Stimulated activated CD8-positive, alpha-beta memory T cell treated with anti-CD3 and anti-CD28 coated beads, Interleukin-2, amount 100 ng/mL, for 48 hours (primary cell): ENCODE data around the gene COX15.
"Not testable (repeated sequence)": the region's sequence is repeated elsewhere in the genome, so short reads cannot be mapped to it uniquely, and the experiment has no call there.

Experiments
- DNase-seq, 2 donors: peaks; one replicate each; pipeline ENCODE4 v3.0.0-alpha.2; 2020; ENCODE audit warnings: low read depth in 2 of 2

The COX15 gene

DNA sequence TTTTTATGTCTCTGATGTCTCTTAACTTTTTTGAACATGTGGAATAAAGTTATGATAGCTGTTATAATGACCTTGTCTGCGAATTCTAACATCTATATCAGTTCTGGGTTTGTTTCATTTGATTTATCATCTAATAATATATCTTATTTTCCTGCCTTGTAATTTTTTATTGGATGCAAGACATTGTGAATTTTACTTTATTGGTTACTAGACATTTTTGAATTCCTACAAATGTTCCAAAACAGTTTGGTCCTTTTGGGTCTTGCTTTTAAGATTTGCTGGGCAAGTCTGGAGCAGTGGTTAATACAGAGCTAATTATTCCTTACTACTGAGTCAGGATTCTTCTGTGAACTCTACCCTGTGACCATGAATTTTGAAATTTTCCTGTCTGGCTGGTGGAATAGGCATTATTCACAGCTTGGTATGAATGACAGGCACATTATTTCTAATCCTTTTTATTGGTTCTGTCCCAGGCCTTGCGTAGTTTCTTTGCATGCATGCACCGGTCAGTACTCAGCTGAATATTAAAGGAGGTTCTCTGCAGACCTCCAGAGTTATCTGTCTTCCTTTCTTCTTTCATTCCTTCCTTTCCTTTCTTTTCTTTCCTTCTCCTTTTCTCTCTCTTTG is 9.1 kb upstream of the COX15 start:
- no peak for DNase-seq

DNA sequence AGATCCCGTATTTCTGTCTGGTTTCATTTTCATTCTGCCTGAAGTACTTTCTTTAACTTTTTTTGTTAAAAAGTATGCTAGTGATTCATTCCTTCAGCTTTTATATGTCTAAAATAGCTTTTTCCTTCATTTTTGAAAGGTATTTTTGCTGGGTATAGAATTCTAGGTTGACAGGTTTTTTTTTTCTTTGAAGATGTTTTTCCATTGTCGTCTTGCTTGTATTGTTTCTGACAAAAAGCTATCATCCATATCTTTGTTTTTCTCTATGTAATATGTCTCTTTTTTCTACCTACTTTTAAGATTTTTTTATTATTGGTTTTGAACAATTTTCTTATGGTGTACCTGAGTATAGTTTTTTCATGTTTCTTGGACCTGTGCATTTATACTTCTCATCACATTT is 8.3 kb upstream of the COX15 start:
- DNase-seq: no peak

DNA sequence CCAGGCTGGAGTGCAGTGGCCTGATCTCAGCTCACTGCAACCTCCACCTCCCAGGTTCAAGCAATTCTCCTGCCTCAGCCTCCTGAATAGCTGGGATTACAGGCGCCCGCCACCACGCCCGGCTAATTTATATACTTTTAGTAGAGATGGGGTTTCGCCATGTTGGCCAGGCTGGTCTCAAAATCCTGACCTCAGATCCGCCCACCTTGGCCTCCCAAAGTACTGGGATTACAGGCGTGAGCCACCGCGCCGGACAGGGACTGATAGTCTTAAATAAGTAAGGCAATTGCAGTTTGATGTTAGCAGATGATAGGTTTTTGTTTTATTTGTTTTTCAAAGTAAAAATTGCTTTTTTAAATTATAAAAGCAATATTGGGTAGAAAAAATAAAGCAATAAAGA is 2.2 kb upstream of the COX15 start:
- DNase-seq: not testable (repeated sequence)

DNA sequence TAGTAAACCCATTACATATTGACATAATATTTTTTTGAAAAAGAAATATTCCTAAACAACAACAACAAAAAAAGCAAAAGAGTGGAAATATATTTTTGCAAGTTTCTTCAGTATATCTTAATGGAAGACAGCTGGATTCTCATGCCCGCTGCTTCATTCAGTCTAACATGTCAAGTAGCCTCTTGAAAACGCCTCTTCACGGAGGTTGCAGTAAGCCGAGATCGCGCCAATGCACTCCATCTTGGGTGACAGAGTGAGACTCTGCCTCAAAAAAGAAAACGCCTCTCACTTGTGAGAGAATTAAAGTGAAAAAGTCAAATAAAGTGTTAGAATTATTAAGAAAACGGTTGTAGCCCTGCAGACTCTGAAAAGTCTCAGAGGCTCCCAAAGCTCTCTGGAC is 1.4 kb upstream of the COX15 start:
- no peak for DNase-seq

DNA sequence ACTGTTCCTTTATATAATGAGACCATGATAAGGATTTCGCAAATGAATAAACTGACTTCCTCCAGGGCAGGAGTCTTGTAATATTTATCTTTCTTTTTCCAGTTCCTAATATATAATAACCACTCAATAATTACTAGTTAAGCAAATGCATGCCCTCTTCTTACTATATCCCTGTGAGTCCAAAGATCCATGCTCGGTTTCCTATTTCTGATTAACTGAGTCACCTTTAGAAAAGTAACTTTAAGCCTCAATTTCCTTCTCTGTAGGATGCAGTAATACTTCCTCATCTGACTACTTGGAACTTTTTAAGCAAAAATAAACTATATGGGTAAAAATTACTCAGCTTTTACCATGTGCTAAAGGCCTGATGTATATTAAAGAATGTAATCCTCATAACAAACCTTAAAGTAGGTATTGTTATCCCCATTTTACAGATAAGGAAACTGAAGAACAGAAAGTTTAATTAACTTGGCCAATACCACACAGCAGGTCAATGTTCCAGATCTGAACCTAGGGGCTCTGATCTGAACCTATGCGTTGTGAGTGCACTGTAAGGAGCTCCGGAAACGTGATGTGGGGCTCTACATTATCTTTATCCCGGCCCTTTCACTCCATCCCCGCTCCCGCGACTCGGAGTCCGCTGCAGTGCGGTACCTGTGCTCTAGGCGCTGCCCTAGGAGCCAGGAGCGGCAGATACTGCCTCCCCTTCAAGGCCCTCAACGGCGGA is 458 bp downstream of the COX15 start:
- DNase-seq: no peak

DNA sequence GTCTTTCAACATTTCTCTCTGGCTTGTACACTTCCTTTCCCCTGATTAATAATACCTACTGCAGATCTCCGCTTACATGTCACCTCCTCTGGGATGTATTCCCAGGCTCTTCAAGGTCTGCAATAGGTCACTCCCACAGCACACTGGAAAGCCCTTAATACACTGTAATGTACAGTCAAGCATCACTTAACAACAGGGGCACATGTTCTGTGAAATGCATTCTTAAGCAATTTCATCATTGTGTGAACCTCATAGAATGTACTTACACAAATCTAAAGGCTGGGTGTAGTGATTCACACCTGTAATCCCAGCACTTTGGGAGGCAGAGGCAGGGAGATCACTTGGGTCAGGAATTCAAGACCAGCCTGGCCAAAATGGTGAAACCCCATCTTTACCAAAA is 1.9 kb downstream of the COX15 start:
- DNase-seq: no peak

DNA sequence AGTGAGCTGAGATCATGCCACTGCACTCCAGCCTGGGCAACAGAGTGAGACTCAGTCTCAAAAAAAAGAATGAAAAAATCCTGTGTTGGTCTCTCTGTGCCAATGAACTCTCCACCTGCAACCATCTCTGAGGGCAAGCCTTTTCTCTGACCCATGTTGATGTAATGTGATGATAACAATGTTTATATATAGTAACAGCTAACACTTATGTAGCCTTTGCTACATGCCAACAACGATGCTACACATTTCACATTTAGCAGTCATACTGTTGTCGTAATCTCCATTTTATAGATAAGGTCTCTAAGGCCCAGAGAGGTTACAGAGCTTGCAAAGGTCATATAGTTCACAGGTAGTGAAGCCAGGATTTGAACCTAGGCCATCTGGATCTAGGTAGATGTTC is 11.5 kb downstream of the COX15 start:
- no peak for DNase-seq

DNA sequence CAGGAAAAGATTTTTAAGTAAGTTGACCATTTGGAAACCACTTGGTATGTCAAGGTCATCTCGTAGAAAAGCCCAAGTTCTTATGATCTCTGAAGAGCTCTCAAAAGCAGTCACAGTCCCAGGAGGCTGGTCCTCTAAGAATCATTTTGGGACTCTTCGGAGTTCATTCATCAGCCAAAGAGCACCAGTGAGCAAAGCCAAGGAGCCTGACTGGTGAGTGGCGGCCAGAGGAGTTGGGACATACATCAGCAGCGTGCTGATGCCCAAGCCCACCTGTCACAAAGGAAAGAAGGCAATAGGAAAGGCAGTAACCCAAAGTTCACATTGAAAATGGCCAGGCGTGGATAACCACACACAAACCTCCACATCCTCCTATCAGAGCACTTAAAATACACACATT is 17.5 kb downstream of the COX15 start:
- no peak for DNase-seq

DNA sequence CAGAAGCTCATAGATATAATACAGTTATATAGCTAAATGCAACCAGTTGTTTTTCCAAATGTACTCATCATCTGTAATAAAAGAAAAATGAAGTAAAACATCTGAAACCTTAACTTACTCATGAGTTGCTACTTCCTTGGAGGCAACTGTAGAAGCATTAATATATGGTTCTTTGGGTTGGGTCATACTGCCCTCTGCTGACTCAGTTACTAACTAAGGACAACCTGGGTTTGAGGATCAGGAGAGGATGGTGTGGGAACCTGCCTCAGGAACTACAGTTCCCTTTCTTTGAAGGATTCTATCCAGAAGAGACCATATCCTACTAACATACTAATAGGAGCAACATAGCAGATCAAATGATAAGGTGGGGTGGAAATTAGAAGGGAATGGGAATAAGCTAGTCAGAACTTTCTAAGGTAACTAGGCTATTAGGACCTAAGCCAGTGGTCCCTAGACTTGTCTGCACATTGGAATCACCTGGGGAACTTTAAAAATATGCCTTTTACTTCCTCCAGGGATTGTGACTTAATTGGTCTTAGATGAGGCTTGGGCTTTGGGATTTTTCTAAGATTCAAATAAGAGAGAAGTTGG is 20.7 kb downstream of the COX15 start:
- DNase-seq: no peak

DNA sequence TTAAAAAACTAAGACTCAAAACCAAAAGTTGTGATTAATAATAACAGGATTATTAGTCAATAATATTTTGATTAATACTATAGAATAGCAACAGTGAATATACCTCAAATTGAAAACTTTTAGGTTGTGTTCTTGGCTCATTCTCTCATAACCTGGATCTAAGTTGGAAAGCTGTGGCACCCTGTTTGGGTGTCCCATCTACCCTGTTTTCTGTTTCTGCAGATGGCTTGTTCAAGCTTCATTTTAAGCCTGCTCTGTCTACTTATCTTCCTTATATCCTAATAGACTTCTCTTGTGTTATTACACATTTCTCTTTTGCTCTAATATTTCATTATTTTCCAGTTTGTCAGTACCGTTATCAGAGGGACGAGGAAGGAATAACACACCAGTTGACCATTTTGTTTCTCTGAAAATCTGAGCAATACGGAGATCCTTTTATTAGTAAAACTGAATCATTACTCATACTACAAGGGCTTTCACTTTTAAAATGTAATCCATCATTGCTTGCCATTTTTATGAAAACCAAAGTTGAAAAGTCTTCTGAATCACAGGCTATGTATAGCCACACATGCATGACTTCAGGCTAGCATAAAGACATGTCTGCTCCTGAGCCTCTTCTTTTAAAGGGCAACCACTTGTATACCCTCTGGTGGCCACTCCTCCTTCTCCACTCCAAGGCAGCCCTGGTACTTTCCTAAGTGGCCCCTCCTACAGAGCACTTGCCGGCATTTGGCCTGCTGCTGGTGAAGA is 22.3 kb downstream of the COX15 start:
- DNase-seq: no peak

DNA sequence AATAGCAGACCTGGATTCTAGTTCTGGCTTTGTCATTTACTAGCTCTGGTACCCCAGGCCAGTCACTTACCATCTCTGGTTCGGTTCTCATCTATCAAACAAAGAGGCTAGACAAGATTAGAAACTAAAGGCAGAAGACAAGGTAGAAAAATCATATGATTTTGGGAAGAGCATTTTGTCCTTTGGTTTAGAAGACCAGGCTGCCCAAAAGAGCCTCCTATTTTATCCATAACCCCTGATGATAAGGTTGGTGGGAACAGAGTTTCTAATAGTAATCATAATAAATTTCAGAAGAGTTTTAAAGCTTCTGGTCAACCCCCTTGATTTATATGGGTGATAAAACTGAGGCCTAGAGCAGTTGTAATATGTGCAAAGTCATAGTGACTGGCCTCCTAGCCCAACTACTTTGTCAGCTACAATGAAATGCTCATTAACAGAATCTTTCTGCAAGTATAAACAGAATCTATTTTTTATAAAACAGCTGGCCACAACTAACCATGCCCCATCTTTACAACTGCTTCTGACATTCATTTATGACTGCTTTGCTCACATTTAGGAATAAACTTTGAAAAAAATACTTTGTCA is 23.4 kb downstream of the COX15 start:
- no peak for DNase-seq

DNA sequence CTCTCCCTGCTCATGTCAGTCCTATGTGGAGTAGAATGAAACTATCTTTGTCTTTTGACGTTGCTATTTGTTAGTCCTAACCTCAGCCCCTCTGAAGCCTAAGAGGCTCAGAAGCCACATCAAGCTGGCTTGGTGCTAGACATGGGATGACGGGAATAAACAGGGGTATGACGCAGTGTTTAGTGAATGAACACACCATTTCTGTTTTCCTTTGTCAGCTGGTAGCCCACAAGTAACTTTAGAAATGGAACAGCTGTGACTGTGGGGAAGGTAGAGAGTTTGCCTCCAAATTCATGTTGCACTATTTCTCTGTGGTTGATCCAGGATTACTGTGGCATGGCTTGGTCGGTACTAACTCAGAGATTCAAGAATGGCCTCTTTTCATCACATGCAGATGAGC is 31.3 kb downstream of the COX15 start:
- DNase-seq: no peak

DNA sequence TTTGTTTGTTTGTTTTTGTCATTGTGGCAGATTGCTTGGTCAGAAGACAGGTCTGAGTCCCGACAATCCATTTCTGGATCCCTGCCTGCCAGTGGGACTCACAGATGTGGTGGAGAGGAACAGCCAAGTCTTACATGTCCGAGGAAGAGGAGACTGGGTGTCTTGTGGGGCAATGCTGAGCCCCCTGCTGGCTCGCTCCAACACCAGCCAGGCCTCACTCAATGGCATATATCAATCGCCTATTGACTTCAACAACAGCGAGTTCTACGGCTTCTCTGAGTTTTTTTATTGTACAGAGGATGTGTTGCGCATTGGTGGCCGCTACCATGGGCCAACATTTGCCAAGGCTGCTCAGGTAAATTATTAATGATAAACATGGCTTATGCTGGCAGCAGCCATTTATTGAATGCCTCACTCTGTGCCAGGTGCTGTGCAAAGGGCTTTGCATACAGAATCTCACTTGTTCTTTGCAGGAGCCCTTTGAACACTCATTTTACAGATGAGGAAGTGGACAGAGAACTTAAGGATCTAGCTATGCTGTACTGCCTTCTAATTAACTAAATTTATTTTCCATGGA is 33.3 kb downstream of the COX15 start:
- no peak for DNase-seq

DNA sequence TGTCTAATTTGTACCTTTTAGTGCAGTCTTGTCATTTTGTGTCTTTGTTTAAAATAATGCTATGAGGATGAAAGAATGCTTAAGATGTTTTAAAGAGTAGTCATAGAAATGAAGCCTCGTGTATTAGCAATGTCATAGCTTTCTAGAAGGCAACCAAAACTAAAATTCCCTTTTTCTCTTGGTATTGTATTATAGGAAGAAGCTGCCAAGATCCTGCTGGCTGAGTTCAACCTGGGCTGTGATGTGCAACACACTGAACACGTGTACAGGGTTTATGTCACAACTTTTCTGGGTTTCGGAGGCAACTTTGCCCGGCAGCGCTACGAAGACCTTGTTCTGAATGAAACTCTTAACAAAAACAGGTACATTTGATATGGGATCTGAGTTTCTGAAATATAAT is 36.2 kb downstream of the COX15 start:
- DNase-seq: no peak

DNA sequence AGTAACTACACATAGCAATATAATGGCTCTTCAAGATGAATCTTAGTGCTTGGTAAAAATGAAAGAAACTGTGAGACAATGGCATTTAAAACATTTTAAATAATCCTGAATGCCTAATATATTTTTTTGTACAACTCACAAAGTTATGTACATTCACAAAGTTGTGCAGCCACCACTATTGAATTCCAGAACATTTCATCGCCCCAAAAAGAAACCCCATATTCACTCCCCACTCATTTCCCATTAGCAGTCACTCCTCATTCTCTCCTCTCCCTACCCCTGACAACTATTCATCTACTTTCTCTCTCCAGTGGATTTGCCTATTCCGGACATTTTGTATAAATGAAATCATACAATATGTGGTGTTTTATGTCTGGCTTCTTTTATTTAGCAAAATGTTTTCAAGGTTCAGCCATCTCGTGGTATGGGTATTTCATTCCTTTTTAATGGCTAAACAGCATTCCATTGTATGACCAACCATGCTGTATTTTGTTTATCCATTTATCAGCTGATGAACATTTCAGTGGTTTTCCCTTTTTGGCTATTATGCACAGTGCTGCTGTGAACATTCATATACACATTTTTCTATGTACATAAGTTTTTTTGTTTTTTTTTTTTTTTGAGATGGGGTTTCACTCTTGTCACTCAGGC is 37.9 kb downstream of the COX15 start:
- no peak for DNase-seq

DNA sequence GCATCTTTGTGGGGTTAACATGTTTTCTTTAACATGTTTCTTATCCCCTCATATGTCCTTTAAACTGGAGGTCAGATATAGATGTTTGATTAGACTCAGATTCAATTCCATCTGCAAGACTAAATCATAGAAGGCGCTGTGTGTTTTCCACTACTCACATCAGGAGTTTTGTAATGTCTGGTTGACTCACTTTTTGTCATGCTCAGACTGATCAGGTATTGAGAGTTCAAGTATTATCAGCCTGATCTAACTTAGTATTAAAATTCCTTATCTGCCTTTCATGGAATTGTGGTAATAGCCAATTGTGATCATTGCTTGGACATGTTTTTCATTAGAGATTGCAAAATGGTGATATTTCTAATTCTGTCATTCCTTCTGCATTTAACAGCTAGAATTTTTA is 42.5 kb downstream of the COX15 start:
- no peak for DNase-seq

DNA sequence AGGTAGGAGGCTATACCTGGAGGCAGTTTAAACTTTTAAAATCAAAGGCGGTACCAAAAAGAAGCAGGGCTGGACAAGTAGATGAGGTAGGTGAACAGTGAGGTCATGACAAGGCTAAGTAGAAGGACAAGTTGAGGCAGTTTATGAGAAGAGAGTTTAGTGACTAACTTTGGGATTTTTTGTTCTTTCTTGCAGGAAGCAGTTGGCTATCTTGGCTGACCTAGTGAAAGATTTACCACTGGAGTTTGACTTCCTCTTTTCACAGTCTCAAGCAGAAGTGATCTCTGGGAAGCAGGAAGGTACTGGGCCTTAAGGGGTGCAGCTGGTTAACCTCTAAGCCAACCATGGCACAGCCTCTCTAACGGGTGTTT is 46.3 kb downstream of the COX15 start:
- DNase-seq: no peak

DNA sequence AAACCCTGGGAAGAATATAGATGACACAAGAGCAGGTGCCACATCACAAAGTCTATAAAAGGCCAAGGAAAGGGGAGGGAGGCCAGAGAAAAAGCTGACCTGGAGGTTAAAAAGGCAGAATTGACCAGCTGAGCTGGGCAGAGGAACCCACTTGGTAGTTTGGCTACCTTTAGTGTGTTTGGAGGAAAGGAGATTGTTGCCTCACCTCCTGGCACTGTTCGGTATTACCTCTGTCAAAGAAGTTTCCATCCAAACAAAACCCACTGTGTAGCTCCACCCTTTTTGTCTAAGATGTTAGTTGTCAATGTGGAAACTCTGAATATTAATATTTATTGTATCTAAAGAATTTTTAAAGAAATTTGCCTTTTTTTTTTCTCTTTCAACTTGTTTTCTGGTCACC is 49.2 kb downstream of the COX15 start:
- DNase-seq: no peak
